HG02678 (cell line): ENCODE data around the gene N4BP2.

Experiments
- ATAC-seq: cut with Tn5 transposase; IDR thresholded peaks from one replicate; pipeline ENCODE4 v1.9.1; 2021; ENCODE audit warnings: mild to moderate bottlenecking, moderate library complexity; ENCODE audit not compliant: unreplicated experiment

Gene N4BP2

DNA sequence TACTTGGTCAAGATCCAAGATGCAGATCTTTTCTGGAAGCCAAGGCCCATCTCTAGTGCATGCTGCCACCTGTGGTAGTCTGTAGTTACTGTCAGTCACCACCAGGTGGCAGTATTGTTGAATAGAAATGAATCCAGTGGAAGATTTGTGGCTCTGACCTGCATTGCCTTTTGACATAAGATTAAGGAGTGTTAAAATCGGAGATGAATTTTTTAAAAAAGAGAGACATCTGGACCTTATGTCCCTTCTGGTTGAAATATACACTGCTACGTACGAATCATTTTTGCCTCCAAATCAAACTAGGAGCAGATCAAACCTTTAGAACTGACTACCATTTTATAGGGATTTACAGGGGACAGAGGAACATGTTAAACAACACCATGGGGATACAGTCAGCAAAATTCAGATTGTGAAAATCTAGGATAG, 93.3 kb downstream of the N4BP2 start:
- ATAC-seq, result no peak

DNA sequence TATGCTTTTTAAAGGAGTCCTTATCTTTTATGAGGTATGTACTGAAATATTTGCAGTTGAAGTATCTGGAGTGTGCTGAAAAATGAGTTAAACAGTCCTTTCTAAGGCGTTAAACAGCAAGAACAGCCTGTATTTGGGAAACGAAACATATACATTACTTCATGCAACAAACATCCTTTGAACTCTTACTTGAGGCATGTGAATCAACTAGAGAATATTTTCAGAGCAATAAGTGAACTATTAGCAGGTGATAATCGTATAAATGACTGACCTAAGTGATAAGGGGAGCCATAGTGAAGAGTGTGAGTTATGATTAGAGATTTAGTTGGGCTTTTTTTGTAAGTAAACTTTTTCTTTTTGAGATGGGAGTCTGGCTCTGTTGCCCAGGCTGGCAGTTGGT, 94.3 kb downstream of the N4BP2 start:
- peak; percentile 76 for ATAC-seq

DNA sequence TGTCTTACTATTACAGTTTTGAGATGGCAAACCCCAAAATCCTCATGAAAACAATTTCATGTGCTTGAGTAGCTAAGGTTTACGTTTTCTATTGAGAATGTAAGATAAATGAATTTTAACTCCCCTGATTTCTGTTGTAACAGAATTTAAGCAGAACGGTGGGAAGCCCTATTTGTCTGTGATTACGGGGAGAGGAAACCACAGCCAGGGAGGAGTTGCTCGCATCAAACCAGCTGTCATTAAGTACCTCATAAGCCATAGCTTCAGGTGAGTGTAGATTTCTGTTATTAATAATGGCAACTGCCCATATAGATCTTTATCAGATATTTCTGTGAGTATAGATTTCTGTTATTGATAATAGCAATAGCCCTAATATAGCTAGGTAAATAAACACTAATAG, 96.0 kb downstream of the N4BP2 start:
- no peak for ATAC-seq

DNA sequence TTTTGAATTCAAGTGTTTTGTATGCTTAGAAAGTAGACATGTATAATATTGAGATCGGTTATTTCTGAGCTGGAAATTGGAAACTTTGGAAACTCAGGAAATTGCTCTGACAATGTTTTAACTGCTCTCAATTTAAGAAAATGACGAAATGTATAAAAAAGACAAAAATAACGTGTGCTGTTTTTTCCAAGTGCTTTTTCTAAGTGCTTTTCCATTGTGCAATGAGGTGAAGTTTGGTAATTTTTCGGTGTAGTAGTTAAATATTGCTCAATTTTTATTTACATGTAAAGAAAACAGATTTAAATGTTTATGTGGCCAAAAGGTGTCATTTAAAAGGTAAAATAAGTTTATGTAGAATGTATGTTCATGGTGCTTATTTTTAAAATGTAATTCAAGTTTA, 100.8 kb downstream of the N4BP2 start:
- no peak for ATAC-seq

DNA sequence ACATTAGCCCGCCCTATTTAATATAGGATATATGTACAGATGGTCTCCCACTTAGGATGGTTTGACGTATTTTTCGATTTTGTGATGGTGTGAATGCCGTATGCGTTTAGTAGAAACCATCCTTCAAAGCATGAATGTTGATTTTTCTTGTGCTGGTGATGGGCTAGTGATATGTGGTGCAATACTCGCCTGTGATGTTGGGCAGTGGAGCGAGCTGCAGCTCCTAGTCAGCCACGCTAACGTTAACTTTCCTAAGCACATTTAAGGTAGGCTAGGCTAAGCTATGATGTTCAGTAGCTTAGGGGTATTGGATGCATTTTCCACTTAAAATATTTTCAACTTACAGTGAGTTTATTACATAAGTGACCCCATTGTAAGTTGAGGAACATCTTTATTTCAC, 103.6 kb downstream of the N4BP2 start:
- ATAC-seq, result no peak

DNA sequence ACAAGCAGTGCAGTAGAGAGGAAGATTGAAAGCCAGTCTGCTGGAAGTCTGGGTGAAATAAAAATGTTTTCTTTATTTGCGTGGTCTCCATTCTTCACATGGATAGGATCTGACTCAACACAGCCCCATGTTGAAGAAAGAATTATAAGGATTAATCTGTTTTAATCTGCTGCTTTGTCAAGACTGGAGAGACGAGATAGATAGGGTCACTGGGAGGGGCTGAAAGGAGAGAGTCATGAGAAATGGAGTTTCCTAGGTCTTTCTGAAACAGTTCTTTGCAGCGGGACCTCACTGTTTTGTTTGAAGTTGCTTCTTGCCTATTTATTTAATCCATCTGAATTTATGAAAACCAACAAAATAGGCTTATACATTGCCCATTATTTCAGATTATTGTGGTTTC, 107.8 kb downstream of the N4BP2 start:
- ATAC-seq, result no peak

DNA sequence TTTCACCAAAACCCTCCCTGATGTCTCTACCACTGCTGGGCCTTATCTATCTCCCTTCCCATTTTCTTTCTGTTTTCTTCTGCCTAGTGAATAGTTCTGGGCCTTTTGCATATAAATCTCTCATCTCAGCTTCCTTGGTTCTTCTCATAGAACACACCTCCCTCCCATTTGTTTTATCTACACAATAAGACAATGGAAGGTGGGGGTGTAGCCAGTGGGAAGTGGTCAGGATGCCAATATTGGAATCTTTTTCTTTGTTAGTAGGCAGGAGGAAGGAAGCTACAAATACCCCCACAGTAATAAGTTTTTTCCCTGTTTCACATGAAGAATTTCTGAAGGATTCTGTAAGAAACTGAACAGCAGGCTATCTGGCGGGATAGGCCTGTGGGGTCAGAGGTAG, 109.3 kb downstream of the N4BP2 start:
- ATAC-seq, result no peak

DNA sequence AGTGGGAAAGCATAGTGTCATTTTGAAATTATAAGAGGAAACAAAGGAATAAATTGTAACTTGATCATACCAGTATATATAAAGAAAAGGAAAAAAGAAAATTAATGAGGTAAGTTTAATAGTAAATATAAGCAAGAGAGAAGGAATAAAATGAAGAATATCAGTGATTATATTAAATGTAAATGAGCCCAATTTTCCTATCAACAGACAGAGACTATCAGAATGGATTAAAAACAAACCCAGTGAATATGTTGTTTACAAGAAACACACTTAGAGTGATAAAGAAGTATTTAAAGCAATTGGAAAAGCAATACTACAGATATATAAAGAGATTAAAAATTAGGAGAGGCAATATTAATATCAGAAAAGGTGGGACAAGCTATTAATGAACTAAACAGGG, 111.4 kb downstream of the N4BP2 start:
- ATAC-seq, result no peak

DNA sequence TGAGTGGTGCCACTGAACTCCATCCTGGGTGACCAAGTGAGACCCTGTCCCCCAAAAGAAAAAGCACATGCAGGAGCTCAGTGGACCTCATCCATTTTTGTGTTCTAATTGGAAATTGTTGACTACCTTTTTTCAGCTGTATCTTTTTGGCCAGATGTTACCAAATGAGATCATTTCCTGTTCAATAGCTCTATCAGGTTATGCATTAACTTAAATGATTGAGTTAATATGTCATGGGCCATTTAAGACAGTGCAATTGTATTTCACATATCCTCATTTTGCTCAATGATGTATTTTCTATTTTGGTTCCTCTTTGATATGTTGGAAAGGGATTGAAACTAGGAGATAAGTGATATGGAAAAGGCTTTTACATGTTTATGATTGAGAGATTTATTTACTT, 113.9 kb downstream of the N4BP2 start:
- peak; percentile 71 for ATAC-seq

DNA sequence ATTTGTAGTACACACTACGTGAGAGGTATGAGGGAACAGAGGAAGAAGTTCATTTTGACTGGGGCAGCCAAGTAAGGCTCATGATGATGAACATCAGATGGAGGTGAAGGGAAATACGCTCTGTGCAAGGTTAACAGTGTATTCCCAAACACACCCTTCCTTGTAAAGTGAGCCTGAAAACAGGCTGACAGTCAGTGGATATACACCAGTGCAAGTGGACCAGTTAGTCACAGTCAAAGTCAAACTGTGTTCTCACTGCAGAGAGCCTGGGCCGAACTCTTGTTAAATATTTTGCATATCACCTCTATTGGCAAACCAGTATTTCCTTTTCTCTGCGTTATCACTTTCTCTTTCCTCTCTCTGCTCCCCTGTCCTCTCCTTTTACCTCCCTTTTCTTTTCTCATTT, 116.8 kb downstream of the N4BP2 start:
- peak; percentile 74 for ATAC-seq

DNA sequence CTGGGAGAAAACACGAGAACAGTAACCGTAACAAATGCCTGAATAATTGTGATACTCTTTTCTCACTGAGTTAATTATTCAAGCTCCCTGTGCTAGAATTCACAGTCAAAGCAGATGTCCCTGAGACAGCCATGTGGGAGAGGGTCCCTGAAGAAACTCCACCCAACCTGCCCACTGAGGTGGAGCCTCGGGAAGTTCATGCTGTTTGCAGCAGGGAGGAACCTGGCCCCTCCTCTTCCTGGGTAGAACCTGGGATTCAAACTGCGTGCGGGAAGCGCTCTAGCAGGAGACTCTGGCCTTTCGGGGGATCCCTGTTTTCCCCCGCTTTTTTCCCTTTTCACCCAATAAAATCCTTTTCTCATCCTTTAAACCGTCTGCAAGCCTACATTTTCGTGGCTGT, 120.0 kb downstream of the N4BP2 start:
- no peak for ATAC-seq

DNA sequence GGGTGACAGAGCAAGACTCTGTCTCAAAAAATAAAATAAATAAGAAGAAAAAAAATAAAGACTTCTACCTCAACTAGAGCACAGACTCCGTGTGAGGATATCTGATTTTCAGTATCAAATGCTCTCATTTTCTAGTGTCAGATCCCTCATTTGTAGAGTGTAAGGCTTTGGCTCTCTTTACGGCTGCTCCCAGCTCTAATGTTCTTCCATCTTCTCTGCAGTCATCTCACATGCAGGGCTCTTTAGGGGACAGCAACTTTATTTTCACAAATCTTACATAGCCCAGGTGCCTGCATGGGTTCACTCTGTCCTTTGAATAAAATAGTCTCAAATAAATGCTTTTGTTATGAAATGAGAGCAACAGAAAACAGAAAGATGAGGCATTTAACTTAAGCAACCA, 120.9 kb downstream of the N4BP2 start:
- no peak for ATAC-seq

DNA sequence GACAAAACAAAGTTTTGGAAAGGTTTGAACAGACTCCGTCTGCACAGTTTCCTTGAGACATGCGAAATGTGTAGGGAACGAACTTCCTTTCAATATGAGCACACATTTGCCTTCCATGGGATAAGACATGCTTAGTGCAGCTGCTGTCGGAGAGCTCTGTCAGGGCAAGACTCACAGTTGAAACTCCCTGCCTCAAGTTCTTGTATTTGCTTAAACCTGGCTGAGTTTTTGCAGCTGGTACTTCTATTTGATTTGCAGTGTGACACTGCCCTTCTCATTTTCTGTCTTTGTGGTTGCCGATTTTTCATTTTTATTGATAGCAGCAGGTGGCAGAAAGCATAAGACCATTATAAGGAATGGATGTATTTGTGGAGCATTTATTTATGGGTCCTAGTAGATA, 122.0 kb downstream of the N4BP2 start:
- ATAC-seq, result no peak

DNA sequence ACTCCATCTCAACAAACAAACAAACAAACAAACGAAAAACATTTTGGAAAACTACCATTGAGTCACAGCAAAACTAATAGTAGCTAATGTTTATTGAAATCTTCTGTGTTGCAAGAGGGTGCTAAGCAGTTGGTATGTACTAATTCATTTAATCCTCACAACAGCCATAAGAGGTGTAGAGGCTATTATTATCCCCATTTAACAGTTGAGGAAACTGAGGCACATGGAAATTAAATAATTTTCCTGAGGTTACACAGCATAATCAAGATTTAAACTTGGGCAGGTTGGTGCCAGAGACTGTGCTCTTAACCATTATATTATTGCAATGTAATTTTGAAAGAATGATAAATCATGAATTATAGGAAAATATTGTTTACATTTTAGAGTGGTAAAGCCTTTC, 122.7 kb downstream of the N4BP2 start:
- ATAC-seq, result no peak

DNA sequence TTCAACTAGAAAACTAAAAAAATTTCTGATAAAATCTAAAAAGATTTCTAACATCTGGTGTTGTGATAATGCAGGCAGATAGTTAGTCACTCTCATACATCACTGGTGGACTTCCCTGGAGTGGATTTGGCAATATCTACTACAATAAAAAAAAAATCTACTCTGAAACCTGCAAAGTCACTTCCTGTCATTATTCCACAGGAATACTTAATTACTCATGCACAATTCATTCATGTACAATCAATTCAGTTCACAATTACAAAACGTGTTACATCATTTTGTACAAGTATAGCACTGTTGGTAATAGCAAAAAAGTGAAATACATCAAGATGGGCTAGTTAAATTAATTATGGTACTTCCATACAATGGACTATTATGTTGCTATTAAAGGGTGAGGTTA, 123.7 kb downstream of the N4BP2 start:
- ATAC-seq, result no peak

DNA sequence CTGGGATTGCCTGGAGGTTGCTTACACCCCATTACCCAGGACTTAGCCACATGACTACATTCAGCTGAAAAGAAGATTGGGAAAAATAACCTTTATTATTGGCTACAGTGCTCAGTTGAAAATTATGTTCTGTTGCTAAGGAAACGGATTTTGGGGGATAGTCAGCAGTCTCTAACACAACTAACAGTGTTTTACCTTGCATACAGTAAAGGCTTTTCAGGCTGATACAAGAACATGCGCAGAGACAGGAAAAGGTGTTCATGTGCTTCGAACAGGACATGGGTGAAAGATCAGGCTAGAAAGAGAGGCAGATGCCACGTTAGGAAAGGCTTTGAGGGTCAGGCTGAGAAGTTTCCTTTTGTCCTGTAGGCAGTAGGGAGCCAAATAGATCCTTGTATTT, 125.4 kb downstream of the N4BP2 start:
- no peak for ATAC-seq

DNA sequence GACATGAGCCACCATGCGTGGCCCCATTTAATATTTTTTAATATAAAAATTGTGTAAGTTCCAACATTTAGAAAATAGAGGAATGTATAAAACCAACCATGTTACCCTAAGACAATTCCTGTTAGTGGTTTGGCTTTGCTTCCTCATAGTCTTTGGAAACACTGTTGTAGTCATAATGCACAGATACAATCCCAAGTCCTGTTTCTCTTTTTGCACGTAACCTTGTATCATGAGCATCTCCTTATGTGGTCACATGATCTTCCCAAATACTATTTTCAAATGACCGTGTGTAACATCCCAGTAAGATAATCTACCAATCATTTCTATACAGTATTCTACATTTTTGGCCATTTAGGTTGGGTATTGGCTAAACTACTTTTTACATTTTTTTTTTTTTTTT, 126.3 kb downstream of the N4BP2 start:
- ATAC-seq, result no peak

DNA sequence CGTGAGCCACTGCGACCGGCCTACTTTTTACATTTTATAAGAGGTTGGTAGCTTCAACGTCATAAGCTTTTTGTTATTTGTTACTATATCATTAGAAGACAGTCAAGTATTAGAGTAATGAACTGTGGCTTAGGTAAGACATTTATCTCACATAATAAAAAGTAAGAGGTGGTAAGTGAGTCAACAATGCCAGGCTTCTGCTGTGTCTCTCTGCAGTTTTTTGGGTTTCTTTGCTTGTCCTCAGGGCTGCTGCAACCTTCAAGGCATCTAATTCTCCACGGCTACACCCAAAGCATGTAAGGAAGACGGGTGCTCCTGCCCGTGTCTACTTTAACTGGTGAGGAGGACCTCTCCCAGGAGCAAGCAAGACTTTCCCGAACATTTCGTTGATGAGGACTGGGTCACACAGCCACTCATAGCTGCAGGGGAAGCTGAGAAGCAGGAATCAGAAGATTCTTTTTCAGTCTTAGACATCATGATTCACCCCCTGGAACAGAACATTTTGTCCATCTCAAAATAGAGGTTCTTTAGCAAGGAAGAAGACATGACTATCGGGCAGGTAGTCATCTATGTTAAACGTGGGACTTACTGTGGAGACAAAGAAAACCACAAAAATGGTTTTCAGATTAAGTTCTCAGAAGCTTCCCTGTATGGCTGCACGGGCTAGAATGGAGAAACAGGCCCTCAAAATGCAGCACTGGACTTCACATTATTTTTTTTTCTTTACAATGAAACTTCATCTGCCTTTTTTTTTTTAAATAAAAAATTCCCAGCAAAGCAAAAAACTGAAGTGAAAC, 127.2 kb downstream of the N4BP2 start:
- ATAC-seq, result peak; percentile 32

DNA sequence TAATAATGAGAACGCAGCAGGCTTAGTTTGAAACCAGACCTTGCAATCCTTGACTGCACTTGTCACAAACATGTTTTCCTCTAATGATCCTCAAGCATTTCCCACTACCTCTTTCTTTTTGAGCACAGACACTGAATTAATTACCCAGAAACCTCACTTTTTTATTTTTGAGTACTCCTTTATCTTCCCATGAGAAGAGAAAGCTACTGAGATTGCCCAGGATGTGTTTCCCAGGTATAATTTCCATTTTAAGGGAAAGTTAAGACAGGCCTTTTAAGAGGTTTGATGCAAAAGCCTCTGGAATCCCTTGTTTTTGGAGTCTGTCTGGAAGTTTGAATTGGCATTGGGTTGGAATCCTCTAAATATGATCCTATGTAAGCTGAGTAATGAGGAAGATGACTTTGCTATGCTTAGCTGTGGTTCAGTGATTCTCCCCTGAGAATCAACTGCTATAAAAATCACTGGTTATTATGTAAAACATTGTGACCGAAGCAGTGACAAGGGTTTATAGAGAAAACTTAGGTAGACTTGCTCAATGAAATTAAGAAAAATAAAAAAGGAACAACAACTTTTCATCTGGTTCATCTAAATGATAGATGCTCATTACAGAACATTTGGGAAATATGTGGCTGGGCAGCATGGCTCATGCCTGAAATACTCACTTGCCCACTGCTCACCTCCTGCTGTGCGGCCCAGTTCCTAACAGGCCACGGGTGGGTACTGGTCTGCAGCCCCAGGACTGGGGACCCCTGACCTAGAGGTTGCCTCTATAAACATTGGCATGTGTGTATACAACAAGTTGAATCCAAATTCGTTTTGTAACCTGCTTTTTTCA, 129.4 kb downstream of the N4BP2 start:
- ATAC-seq, result peak; percentile 51

DNA sequence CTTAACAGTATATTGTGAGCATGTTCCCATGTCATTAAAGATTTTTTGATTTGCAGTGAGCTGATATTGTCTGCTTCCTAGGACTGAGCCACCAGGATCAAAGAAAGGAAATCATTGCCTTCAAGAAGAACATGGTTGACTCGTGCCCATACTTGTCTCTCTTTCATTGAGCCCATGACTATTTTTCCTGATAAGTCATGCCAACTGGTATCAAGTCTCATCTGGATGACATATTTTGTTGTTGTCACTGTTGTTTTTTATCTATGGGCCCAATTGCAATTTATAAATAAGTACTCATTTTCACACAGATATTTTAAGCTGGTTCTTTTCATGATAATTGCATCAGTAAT, 130.0 kb downstream of the N4BP2 start:
- no peak for ATAC-seq

DNA sequence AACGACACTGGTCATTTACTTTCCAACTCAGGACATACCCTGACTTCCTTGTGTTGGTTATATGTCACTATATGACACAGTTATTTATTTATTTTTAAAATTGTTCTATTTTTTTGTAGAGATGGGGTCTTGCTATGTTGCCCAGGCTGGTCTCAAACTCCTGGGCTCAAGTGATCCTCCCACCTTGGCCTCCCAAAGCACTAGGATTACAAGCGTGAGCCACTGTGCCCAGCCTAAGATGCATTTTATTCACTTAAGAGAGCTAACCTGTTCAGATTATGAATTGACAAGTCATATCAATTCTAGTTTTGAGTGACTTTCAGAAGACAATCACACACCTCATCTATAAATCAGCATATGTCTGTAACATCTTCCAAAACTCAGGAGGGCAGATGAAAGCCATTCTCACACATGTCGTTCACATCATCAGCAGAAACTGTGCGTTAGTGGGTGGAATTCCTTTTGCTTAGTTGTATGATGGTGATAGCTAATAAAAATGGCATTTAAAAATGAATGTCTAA, 130.8 kb downstream of the N4BP2 start:
- ATAC-seq, result no peak

DNA sequence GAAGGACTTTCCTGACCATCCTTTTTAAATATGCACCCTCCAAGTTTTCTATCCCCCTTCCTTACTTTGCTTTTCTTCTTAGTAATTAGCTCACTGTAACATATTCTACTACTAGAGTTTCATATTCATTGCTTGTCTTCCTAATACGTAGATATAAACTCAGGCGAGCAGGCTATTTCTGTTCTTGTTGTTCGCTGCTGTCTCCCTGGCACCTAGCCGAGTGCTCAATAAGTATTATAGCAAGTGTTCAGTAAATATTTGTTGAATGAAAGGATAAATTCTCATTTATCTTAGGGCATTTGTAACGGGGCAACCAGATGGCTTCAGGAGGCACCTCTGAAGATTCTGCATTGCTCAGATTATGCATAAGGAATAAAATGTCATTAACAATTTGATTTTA, 133.4 kb downstream of the N4BP2 start:
- no peak for ATAC-seq
